ENCODE data around the gene PRM3.

PRM3 gene

DNA sequence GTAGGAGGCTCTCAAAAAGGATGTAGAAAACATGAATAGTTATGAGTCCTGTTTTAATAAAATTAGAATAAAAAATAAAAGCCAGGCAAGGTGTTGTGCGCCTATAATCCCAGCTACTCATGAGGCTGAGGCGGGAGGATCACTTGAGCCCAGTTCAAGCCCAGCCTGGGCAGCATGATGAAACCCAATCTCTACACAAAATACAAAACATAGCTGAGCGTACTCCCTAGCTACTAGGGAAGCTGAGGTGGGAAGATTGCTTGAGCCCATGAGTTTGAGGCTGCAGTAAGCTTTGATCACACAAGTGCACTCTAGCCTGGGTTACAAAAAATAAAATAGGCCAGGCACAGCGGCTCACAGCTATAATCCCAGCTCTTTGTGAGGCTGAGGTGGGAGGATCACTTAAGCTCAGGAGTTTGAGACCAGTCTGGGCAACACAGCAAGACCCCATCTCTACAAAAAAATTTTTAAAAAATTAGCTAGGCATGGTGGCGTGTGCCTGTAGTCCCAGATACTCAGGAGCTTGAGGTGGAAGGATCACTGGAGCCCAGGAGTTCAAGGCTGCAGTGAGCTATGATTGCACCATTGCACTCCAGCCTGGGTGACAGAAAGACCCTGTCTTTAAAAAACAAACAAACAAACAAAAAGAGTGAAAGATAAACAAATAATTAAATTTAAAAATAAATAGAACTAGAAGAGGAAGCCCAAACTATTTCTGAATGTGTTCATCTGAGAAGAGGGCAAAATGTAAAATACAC, 24.9 kb upstream of the PRM3 start:
- CTCF ChIA-PET: interaction anchor here (0.7 to 1.6 kb wide), 2 partner anchors 21 to 43 kb away, joined by 3 to 6 read pairs; no protein-coding TSS in a partner anchor
- TF ChIP-seq, protein P1, sequence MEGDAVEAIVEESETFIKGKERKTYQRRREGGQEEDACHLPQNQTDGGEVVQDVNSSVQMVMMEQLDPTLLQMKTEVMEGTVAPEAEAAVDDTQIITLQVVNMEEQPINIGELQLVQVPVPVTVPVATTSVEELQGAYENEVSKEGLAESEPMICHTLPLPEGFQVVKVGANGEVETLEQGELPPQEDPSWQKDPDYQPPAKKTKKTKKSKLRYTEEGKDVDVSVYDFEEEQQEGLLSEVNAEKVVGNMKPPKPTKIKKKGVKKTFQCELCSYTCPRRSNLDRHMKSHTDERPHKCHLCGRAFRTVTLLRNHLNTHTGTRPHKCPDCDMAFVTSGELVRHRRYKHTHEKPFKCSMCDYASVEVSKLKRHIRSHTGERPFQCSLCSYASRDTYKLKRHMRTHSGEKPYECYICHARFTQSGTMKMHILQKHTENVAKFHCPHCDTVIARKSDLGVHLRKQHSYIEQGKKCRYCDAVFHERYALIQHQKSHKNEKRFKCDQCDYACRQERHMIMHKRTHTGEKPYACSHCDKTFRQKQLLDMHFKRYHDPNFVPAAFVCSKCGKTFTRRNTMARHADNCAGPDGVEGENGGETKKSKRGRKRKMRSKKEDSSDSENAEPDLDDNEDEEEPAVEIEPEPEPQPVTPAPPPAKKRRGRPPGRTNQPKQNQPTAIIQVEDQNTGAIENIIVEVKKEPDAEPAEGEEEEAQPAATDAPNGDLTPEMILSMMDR (conservative IDR thresholded peaks at IDR 0.05; ENCODE audit: low read depth): no peak
- no peak overlapping the region for H3K27ac ChIP-seq
- DNase-seq (ENCODE audit: low spot score): no peak
- POLR2A ChIA-PET (ENCODE audit: low non-redundant PET): no interaction called here

DNA sequence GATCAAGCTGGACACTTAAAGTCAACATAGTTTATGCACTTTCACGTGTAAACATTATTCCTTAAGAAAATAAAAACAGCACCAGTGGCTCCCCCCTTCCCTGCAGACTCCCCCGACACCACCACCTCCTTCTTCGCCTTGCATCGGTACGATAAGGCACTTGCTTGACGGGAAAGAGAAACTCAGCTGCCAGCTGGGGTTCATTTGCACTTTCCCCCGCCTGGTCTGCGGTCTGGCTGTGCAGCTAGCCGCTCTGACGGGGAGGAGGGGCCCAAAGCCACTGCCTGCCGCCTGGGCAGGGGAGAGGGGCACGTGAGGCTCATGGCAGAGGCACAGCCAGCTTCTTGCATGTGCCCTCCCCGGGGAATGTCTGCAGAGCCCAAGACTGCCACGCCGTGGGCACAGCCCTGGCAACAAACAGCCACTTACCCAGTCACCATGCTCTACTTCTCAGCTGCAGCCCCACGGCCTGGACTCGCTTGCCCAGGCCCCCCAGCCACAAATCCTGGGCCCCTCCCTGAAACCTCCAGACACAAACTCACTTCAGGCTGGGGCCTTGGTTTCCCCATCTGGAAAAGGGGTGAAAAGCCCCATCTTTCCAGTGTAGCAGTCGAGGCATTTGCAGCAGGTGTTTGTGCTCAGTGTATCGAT, 24.2 kb upstream of the PRM3 start:
- DNase-seq (ENCODE audit: low spot score): no peak
- POLR2A ChIA-PET (ENCODE audit: low non-redundant PET): no interaction called here
- CTCF ChIA-PET: interaction anchor here (0.7 to 1.6 kb wide), 2 partner anchors 22 to 42 kb away, joined by 3 to 6 read pairs; no protein-coding TSS in a partner anchor

DNA sequence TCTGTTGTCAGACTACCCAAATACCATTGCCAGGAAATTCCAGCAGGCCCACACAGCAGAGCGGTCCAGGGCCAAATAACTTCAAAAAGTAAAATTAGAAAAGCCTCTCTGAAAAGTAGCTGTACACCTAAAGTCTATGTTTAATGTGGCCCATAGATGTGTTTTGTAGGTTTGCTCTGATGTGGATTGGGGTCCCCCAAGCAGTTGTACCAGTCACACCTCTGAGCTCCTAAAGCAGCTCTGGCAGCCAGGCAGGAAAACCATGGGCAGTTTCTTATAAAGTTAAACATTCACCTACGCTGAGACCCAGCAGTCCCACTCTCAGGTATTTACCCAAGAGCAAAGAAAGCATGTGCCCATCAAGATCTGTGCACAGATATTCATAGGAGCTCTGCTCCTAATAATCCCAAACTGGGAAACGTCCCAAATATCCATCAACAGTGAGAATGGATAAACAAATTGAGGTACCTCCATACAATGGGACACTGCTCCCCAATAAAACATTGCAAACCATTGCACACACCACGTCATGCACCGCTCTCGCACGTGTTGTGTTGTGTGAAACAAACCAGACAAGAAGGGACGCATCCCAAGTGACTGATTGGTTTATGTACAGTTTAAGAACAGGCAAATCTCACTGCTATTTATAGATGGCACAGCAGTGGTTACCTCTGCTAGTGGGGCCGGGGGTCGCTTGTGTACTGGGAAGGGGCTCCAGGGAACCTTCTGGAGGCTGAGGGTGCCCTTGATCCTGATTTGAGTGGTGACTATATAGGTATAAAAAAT, 23.5 kb upstream of the PRM3 start:
- CTCF ChIA-PET: interaction anchor here (1.6 kb wide), 1 partner anchor 22 kb away, joined by 6 read pairs; no protein-coding TSS in a partner anchor
- H3K27ac ChIP-seq: peak overlapping the region; percentile 14; the same call in 1 of the 2 replicates
- POLR2A ChIA-PET (ENCODE audit: low non-redundant PET): no interaction called here
- DNase-seq (ENCODE audit: low spot score): no peak
- TF ChIP-seq, protein P1 (conservative IDR thresholded peaks at IDR 0.05; ENCODE audit: low read depth): no peak

More for the DNA sequence above, 24.2 kb upstream of the PRM3 start:
- TF ChIP-seq, protein P1 (conservative IDR thresholded peaks at IDR 0.05; ENCODE audit: low read depth): no peak
- H3K27ac ChIP-seq: peak overlapping the region; percentile 14; the same call in 1 of the 2 replicates

DNA sequence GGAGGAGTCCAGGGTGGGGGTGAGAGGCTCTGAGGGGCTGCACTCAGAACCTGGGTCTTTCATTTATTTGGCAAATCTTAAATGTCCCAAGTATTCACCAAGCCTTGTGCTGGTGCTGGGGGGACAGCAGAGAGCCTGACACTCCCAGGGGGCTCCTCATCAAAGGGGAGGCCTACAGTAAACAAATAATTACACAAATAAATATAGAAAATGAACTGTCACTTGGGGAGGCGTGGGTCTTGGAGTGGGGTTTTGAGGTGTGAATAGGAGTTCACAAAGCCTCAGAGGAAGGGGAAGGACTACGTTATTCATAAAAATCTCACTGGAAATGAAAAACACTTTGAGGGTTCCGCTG, 22.9 kb upstream of the PRM3 start:
- POLR2A ChIA-PET (ENCODE audit: low non-redundant PET): no interaction called here
- CTCF ChIA-PET: no interaction called here
- DNase-seq (ENCODE audit: low spot score): no peak
- H3K27ac ChIP-seq: no peak overlapping the region
- TF ChIP-seq, protein P1 (conservative IDR thresholded peaks at IDR 0.05; ENCODE audit: low read depth): no peak

DNA sequence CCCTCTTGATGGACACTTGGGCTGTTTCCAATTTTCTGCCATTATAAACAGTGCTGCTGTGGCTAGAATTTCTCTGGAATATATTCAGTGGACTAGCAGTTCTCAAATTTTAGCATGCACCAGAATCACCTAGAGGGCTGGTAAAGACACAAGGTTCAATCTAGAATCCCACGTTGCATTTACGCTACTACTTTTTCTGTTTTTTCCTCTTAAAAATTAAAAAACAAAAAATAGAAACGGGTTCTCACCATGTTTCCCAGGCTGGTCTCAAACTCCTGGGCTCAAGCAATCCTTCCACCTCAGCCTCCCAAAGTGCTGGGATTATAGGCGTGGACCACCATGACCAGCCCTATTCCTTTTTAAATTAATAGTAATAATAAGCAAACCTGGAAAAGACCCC, 22.2 kb upstream of the PRM3 start:
- no peak for DNase-seq (ENCODE audit: low spot score)
- POLR2A ChIA-PET (ENCODE audit: low non-redundant PET): no interaction called here
- CTCF ChIA-PET: no interaction called here
- TF ChIP-seq, protein P1 (conservative IDR thresholded peaks at IDR 0.05; ENCODE audit: low read depth): no peak
- H3K27ac ChIP-seq: no peak overlapping the region

DNA sequence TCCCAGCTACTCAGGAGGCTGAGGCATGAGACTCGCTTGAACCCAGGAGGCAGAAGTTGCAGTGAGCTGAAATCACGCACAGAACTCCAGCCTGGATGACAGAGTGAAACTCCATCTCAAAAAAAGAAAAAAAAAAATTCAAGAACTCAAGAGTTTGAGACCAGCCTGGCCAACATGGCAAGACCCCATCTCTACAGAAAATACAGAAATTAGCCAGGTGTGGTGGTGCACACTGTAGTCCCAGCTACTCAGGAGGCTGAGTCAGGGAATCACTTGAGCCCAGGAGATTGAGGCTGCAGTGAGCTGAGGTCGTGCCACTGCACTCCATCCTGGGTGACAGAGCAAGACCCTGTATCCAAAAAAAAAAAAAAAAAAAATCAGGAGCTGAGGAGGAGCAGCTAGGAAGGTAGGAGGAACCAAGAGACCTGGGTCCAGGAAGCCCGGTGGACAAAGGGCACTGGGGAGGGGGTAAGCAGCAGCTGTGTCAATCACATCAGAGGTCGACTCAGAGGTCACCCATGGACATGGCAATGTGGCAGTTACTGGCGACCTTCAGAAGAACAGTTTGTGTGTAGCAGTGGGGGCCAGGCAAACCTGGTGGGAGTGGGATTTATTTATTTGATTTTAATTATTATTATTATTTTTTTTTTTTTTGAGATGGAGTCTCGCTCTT, 18.8 kb upstream of the PRM3 start:
- ChIA-PET POLR2A (ENCODE audit: low non-redundant PET) (no interaction called here), CTCF (interaction anchor here (0.6 to 0.7 kb wide), 3 partner anchors 15 to 38 kb away, joined by 3 to 4 read pairs (median 3); no protein-coding TSS in a partner anchor)
- no peak overlapping the region for H3K27ac ChIP-seq
- DNase-seq (ENCODE audit: low spot score): no peak
- TF ChIP-seq, protein P1 (conservative IDR thresholded peaks at IDR 0.05; ENCODE audit: low read depth): no peak
